OCI-LY1 (cell line): Measurements from ENCODE around the gene FURIN.

Experiments used
- EZH2 ChIP-seq: fragments of 200-600 bp; sonication (generic), shearing (Covaris generic); IDR thresholded peaks from 2 replicates; pipeline ENCODE4 v1.8.0; 2017; ENCODE audit warnings: borderline replicate concordance, mixed run types, mild to moderate bottlenecking, antibody characterized with exemption, low read length, moderate library complexity, mixed read lengths
- TF ChIP-seq, protein P1 (sequence below): fragments of 200-600 bp; sonication (generic), shearing (Covaris generic); IDR thresholded peaks from 2 replicates; pipeline ENCODE4 v1.5.1; 2017; ENCODE audit warnings: mild to moderate bottlenecking, antibody characterized with exemption, low read length, moderate library complexity, mixed read lengths

DNA sequence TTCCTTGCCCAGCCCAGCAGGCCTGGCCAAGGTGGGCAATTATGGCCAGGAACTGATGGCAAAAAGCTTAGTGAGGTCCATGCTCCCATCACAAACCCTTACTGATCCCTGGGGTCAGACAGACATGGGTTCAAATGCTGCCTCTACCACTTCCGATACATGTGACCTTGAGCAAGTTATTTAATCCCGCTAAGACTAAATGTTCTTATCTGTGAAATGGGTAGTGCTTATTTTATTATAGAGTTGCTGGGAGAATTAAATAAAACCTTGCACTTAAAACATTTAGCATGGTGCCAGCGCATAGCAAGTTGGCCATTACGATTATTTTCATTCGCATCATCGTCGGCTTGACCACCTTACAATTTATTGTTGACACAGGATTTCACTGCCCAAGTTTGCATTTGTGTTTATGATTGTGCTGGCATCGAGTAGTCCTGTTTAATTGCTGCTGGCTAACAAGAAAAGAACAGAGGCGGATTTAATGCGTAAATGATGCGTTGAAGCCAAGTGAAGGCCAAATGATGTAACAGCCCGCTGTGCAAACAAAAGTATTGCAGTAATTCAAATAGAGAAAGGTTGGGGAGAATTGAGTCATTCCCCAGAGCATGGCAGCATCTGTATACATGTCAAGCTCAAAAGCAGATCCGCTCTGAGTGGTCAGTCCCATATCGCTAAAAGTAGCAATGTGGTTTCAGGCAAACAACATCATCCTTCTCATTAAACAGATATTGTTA lies 7.3 kb upstream of the FURIN start:
- TF ChIP-seq, protein P1, sequence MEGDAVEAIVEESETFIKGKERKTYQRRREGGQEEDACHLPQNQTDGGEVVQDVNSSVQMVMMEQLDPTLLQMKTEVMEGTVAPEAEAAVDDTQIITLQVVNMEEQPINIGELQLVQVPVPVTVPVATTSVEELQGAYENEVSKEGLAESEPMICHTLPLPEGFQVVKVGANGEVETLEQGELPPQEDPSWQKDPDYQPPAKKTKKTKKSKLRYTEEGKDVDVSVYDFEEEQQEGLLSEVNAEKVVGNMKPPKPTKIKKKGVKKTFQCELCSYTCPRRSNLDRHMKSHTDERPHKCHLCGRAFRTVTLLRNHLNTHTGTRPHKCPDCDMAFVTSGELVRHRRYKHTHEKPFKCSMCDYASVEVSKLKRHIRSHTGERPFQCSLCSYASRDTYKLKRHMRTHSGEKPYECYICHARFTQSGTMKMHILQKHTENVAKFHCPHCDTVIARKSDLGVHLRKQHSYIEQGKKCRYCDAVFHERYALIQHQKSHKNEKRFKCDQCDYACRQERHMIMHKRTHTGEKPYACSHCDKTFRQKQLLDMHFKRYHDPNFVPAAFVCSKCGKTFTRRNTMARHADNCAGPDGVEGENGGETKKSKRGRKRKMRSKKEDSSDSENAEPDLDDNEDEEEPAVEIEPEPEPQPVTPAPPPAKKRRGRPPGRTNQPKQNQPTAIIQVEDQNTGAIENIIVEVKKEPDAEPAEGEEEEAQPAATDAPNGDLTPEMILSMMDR, result no peak
- no peak for TF ChIP-seq EZH2
